Stomach (tissue), 9 donors: ENCODE measurements around the gene HNMT. TPM values are rescaled to one million over a fixed set of nuclear protein-coding genes. Genes with fewer than 3 reads are reported as not detected.

Source experiments
- DNase-seq, 2 donors: peaks; one replicate each; pipeline versions ENCODE4 v3.0.0 to v3.0.0-alpha.2; 2013 to 2019
- H3K27ac ChIP-seq, 5 donors: fragments of 200-600 bp in 4 of 5; sonication (generic) in 4 of 5; one replicate each; pipeline ENCODE4 v1.5.1; 2013 to 2019; ENCODE audit warnings: mild to moderate bottlenecking in 1 of 5, moderate library complexity in 1 of 5
- H3K27me3 ChIP-seq, 3 donors: fragments of 200-600 bp; sonication (generic); one replicate each; pipeline ENCODE4 v1.5.1; 2017 to 2019; ENCODE audit warnings: mixed run types in 1 of 3
- H3K36me3 ChIP-seq, 4 donors: fragments of 200-600 bp; sonication (generic); 1 replicate in 3 of 4; 2 replicates in 1 of 4; pipeline ENCODE4 v1.5.1; 2016 to 2019
- H3K4me1 ChIP-seq, 4 donors: fragments of 200-600 bp; sonication (generic); one replicate each; pipeline ENCODE4 v1.5.1; 2016 to 2019
- H3K4me3 ChIP-seq, 4 donors: fragments of 200-600 bp; sonication (generic) in 3 of 4; one replicate each; pipeline ENCODE4 v1.5.1; 2016 to 2019; ENCODE audit warnings: mild to moderate bottlenecking in 1 of 4
- H3K9me3 ChIP-seq, 4 donors: fragments of 200-600 bp; sonication (generic); one replicate each; pipeline ENCODE4 v1.5.1; 2016 to 2019
- EP300 ChIP-seq: sonication (generic); formaldehyde crosslinking; IDR thresholded peaks from one replicate; pipeline ENCODE4 v1.6.1; 2017; ENCODE audit warnings: antibody characterized with exemption
- POLR2A ChIP-seq, 4 donors: fragments of 450-650 bp; IDR thresholded peaks; one replicate each; pipeline ENCODE4 v1.6.1; 2016; ENCODE audit warnings: antibody characterized with exemption in 4 of 4, control low read depth in 2 of 4, mild to moderate bottlenecking in 1 of 4, moderate library complexity in 1 of 4
- POLR2AphosphoS5 ChIP-seq, 3 donors: sonication (generic); formaldehyde crosslinking; IDR thresholded peaks; one replicate each; pipeline ENCODE4 v1.6.1; 2016; ENCODE audit warnings: antibody characterized with exemption in 3 of 3
- WGBS, 5 donors: extraction: QIAGEN DNeasy Blood & Tissue Kit in 3 of 5; methylation state at CpG; one replicate each; pipeline versions ENCODE4 v1.1.5 to v1.1.7; 2013 to 2018; 5-methylcytosine and 5-hydroxymethylcytosine counted together
- intact Hi-C: fragments of 100-400 bp; cut with DNase I; formaldehyde crosslinking; loops from one replicate; pipeline ENCODE4 v1.15.1; 2023; ENCODE audit warnings: low total_unique reads
- polyA plus RNA-seq, 3 donors: library from polyadenylated mRNA; stranded (reverse); fragments of 200-250 nt; gene quantifications; one replicate each; pipeline ENCODE4 v1.2.3, GENCODE V29; 2013
- total RNA-seq, 5 donors: library from RNA; depleted of rRNA; stranded (reverse); fragments of >200 nt; gene quantifications; one replicate each; pipeline versions ENCODE4 v1.1.0 to v1.2.3, GENCODE V29; 2014 to 2016
- TF ChIP-seq, protein P1 (sequence below), 7 experiments: fragments of 450-650 bp in 4 of 7; fragments of 200-600 bp in 3 of 7; sonication (generic) in 3 of 7; IDR thresholded peaks; one replicate each; pipeline ENCODE4 v1.5.1; 2016 to 2019; ENCODE audit warnings: antibody characterized with exemption in 7 of 7, control low read depth in 2 of 7, mild to moderate bottlenecking in 1 of 7
- donor health status: healthy with polysubstance abuse.
- donor health status: Bipolar disorder and iron deficiency.
- donor health status: healthy.

Gene HNMT
- total and polyA plus RNA-seq, 8 donors, result 11.2 to 145 (median 44.7) TPM

- 49 to 70% (median 62%) methylated on average over 2 of the region's 2 CpGs for WGBS, 5 donors
- Histone ChIP-seq H3K36me3 (no peaks in the 10 kb centered on the region), H3K4me3 (no peak overlapping the region), H3K27ac (no peak overlapping the region), H3K9me3 (no peaks in the 10 kb centered on the region), H3K4me1 (no peaks in the 10 kb centered on the region), H3K27me3 (no peaks in the 10 kb centered on the region)
- TF ChIP-seq, protein P1, sequence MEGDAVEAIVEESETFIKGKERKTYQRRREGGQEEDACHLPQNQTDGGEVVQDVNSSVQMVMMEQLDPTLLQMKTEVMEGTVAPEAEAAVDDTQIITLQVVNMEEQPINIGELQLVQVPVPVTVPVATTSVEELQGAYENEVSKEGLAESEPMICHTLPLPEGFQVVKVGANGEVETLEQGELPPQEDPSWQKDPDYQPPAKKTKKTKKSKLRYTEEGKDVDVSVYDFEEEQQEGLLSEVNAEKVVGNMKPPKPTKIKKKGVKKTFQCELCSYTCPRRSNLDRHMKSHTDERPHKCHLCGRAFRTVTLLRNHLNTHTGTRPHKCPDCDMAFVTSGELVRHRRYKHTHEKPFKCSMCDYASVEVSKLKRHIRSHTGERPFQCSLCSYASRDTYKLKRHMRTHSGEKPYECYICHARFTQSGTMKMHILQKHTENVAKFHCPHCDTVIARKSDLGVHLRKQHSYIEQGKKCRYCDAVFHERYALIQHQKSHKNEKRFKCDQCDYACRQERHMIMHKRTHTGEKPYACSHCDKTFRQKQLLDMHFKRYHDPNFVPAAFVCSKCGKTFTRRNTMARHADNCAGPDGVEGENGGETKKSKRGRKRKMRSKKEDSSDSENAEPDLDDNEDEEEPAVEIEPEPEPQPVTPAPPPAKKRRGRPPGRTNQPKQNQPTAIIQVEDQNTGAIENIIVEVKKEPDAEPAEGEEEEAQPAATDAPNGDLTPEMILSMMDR (IDR thresholded peaks at IDR 0.05), result no peak
- no peak for TF ChIP-seq POLR2AphosphoS5 (IDR thresholded peaks at IDR 0.05)
- TF ChIP-seq EP300, result no peak
- TF ChIP-seq POLR2A (IDR thresholded peaks at IDR 0.05), result no peak
- no peak for DNase-seq
- intact Hi-C loops, result no loop called here
Measured at GRCh38 chr2:138032334-138032733, 68.1 kb downstream of the HNMT start.

GRCh38 chr2:138034536-138034935, 70.3 kb downstream of the HNMT start:
- 83 to 95% (median 92%) methylated on average over 3 of the region's 3 CpGs for WGBS, 5 donors
- H3K27ac ChIP-seq, result no peak overlapping the region
- TF ChIP-seq, protein P1 (IDR thresholded peaks at IDR 0.05), result no peak
- TF ChIP-seq POLR2A (IDR thresholded peaks at IDR 0.05), result no peak
- TF ChIP-seq EP300, result no peak
- TF ChIP-seq POLR2AphosphoS5 (IDR thresholded peaks at IDR 0.05), result no peak
- no peaks in the 10 kb centered on the region for H3K4me1 ChIP-seq
- DNase-seq, result no peak
- intact Hi-C loops, result no loop called here
- H3K27me3 ChIP-seq, result no peaks in the 10 kb centered on the region
- no peaks in the 10 kb centered on the region for H3K9me3 ChIP-seq
- no peak overlapping the region for H3K4me3 ChIP-seq
- no peaks in the 10 kb centered on the region for H3K36me3 ChIP-seq

GRCh38 chr2:138035608-138036217, 71.4 kb downstream of the HNMT start:
- no peak for DNase-seq
- Histone ChIP-seq H3K4me1 (no peaks in the 10 kb centered on the region), H3K27me3 (no peaks in the 10 kb centered on the region), H3K36me3 (no peaks in the 10 kb centered on the region), H3K27ac (no peak overlapping the region), H3K4me3 (no peak overlapping the region), H3K9me3 (no peaks in the 10 kb centered on the region)
- WGBS, 5 donors, result 63 to 68% (median 65%) methylated on average over 4 of the region's 4 CpGs
- TF ChIP-seq EP300, result no peak
- TF ChIP-seq, protein P1 (IDR thresholded peaks at IDR 0.05), result no peak
- intact Hi-C loops, result no loop called here

- Histone ChIP-seq H3K4me1 (no peaks in the 10 kb centered on the region), H3K36me3 (no peaks in the 10 kb centered on the region), H3K9me3 (no peaks in the 10 kb centered on the region), H3K27me3 (no peaks in the 10 kb centered on the region), H3K27ac (no peak overlapping the region), H3K4me3 (no peak overlapping the region)
- 82 to 88% (median 87%) methylated on average over 5 of the region's 5 CpGs for WGBS, 5 donors
- TF ChIP-seq EP300 (no peak), POLR2AphosphoS5 (IDR thresholded peaks at IDR 0.05) (no peak), POLR2A (IDR thresholded peaks at IDR 0.05) (no peak)
- TF ChIP-seq, protein P1 (IDR thresholded peaks at IDR 0.05), result no peak
- DNase-seq, result no peak
- intact Hi-C loops, result no loop called here
Measured at GRCh38 chr2:138036522-138036921, 72.2 kb downstream of the HNMT start.
